Kidney tubule cell (primary cell): ENCODE results near the gene MACF1.
"Not testable (repeated sequence)": the region's sequence is repeated elsewhere in the genome, so short reads cannot be mapped to it uniquely, and the experiment has no call there.

Experiments used
- DNase-seq: peaks from one replicate; pipeline ENCODE4 v3.0.0-alpha.2; 2018; ENCODE audit warnings: low spot score

The MACF1 gene

GRCh38 chr1:39204441-39205081 lies at the start of gene MACF1:
MACF1 (plus strand) TSS chr1:39204695; CDS start chr1:39205023, 328 bp downstream.
- DNase-seq = peak; percentile 91

GRCh38 chr1:39157304-39157703 lies 47.2 kb upstream of the MACF1 start:
- no peak for DNase-seq

GRCh38 chr1:39158327-39159086 lies 46.0 kb upstream of the MACF1 start:
- peak; percentile 90 for DNase-seq

- peak; percentile 88 for DNase-seq
Observed at GRCh38 chr1:39159224-39160036, 45.1 kb upstream of the MACF1 start.

GRCh38 chr1:39160703-39161102 lies 43.8 kb upstream of the MACF1 start:
- no peak for DNase-seq

GRCh38 chr1:39161811-39162210 lies 42.7 kb upstream of the MACF1 start:
- not testable (repeated sequence) for DNase-seq

GRCh38 chr1:39163469-39163868 lies 41.0 kb upstream of the MACF1 start:
- DNase-seq = no peak

GRCh38 chr1:39164256-39164655 lies 40.2 kb upstream of the MACF1 start:
- DNase-seq = no peak

GRCh38 chr1:39165049-39165448 lies 39.4 kb upstream of the MACF1 start:
- DNase-seq = no peak

- DNase-seq = no peak
Observed at GRCh38 chr1:39165488-39165887, 39.0 kb upstream of the MACF1 start.

GRCh38 chr1:39167632-39168209 lies 36.8 kb upstream of the MACF1 start:
- peak; percentile 46 for DNase-seq

GRCh38 chr1:39168301-39169080 lies 36.0 kb upstream of the MACF1 start:
- DNase-seq = no peak

- no peak for DNase-seq
Observed at GRCh38 chr1:39170731-39171667, 33.5 kb upstream of the MACF1 start.

- no peak for DNase-seq
Observed at GRCh38 chr1:39173119-39173994, 31.1 kb upstream of the MACF1 start.

- DNase-seq = no peak
Observed at GRCh38 chr1:39173995-39174380, 30.5 kb upstream of the MACF1 start.

- no peak for DNase-seq
Observed at GRCh38 chr1:39174390-39175081, 30.0 kb upstream of the MACF1 start.

GRCh38 chr1:39177706-39178105 lies 26.8 kb upstream of the MACF1 start:
- DNase-seq = peak; percentile 43

- peak; percentile 98 for DNase-seq
Observed at GRCh38 chr1:39178541-39179431, 25.7 kb upstream of the MACF1 start.
